ENCODE results near the gene AHDC1. TPM values are rescaled to one million over a fixed set of nuclear protein-coding genes. Genes with fewer than 3 reads are reported as not detected.

Gene AHDC1
- total and polyA plus RNA-seq, 2 of the 13 experiments (the other 11 are each of a cell fraction or from before 2014, with no cell fraction given): 1.0 to 2.7 TPM

DNA sequence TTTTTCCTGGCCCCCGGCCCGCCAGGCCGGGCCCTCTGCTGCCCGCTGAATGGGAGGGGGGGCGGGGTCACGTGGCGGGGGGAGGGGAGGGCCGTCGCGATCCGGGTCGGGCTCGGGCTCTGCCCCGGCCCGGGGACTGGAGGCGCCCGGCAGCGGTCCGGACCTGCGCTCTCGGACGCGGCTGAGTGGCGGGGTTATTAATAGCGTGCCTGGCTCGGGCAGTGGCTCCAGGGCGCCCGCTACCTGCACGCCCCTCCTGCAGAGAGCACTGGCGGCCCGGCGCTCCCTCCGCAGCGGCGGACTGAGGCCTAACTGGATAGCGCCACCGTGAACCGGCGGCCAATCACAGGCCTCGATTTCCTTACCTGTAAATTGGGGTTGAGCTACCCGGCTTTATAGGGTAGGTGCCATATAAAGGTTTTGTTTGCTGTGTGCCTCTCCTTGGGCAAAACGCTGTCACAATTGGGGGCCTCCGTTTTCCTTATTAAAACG, 28.1 kb downstream of the AHDC1 start (continued):
- TF ChIP-seq, protein P1, sequence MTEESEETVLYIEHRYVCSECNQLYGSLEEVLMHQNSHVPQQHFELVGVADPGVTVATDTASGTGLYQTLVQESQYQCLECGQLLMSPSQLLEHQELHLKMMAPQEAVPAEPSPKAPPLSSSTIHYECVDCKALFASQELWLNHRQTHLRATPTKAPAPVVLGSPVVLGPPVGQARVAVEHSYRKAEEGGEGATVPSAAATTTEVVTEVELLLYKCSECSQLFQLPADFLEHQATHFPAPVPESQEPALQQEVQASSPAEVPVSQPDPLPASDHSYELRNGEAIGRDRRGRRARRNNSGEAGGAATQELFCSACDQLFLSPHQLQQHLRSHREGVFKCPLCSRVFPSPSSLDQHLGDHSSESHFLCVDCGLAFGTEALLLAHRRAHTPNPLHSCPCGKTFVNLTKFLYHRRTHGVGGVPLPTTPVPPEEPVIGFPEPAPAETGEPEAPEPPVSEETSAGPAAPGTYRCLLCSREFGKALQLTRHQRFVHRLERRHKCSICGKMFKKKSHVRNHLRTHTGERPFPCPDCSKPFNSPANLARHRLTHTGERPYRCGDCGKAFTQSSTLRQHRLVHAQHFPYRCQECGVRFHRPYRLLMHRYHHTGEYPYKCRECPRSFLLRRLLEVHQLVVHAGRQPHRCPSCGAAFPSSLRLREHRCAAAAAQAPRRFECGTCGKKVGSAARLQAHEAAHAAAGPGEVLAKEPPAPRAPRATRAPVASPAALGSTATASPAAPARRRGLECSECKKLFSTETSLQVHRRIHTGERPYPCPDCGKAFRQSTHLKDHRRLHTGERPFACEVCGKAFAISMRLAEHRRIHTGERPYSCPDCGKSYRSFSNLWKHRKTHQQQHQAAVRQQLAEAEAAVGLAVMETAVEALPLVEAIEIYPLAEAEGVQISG (CRISPR knock-in tag; IDR thresholded peaks at IDR 0.05): peak; percentile 30; the same call in 1 of the 2 replicates
- TF ChIP-seq NFYB (CRISPR knock-in tag; IDR thresholded peaks at IDR 0.05) (peak; percentile 38; the same call in 1 of the 2 replicates), HNRNPK (IDR thresholded peaks at IDR 0.05; ENCODE audit: low read depth, low read length, poor library complexity, severe bottlenecking) (peak; percentile 23), DRAP1 (CRISPR knock-in tag; IDR thresholded peaks at IDR 0.05) (0 out of 2 replicates have a peak, but pooled peaks have one; percentile 19), SAP130 (CRISPR knock-in tag; IDR thresholded peaks at IDR 0.05; ENCODE audit: low read depth) (peak; percentile 10; the same call in 1 of the 2 replicates), LCORL (IDR thresholded peaks at IDR 0.05) (no peak), LCORL (CRISPR knock-in tag; IDR thresholded peaks at IDR 0.05) (peak; percentile 37; the same call in 1 of the 2 replicates), MBNL3 (CRISPR knock-in tag; conservative IDR thresholded peaks at IDR 0.05) (no peak), NONO (IDR thresholded peaks at IDR 0.05) (no peak), NONO (CRISPR knock-in tag; conservative IDR thresholded peaks at IDR 0.05) (no peak), ZFX (CRISPR knock-in tag; IDR thresholded peaks at IDR 0.05; ENCODE audit: low read depth) (peak; percentile 49; the same call in 1 of the 2 replicates), ZNF841 (CRISPR knock-in tag; IDR thresholded peaks at IDR 0.05; ENCODE audit: borderline replicate concordance) (no peak), STAG1 (CRISPR knock-in tag; IDR thresholded peaks at IDR 0.05) (peak; percentile 37; the same call in 1 of the 2 replicates), SIN3B (IDR thresholded peaks at IDR 0.05; ENCODE audit: low read length) (no peak), ZMYM3 (CRISPR knock-in tag; IDR thresholded peaks at IDR 0.05) (peak; percentile 50; the same call in 1 of the 2 replicates), ZNF570 (CRISPR knock-in tag; IDR thresholded peaks at IDR 0.05; ENCODE audit: borderline replicate concordance) (no peak)
- TF ChIP-seq, protein P2, sequence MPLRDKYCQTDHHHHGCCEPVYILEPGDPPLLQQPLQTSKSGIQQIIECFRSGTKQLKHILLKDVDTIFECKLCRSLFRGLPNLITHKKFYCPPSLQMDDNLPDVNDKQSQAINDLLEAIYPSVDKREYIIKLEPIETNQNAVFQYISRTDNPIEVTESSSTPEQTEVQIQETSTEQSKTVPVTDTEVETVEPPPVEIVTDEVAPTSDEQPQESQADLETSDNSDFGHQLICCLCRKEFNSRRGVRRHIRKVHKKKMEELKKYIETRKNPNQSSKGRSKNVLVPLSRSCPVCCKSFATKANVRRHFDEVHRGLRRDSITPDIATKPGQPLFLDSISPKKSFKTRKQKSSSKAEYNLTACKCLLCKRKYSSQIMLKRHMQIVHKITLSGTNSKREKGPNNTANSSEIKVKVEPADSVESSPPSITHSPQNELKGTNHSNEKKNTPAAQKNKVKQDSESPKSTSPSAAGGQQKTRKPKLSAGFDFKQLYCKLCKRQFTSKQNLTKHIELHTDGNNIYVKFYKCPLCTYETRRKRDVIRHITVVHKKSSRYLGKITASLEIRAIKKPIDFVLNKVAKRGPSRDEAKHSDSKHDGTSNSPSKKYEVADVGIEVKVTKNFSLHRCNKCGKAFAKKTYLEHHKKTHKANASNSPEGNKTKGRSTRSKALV (CRISPR knock-in tag; IDR thresholded peaks at IDR 0.05): 0 out of 2 replicates have a peak, but pooled peaks have one; percentile 50
- TF ChIP-seq, protein P3, sequence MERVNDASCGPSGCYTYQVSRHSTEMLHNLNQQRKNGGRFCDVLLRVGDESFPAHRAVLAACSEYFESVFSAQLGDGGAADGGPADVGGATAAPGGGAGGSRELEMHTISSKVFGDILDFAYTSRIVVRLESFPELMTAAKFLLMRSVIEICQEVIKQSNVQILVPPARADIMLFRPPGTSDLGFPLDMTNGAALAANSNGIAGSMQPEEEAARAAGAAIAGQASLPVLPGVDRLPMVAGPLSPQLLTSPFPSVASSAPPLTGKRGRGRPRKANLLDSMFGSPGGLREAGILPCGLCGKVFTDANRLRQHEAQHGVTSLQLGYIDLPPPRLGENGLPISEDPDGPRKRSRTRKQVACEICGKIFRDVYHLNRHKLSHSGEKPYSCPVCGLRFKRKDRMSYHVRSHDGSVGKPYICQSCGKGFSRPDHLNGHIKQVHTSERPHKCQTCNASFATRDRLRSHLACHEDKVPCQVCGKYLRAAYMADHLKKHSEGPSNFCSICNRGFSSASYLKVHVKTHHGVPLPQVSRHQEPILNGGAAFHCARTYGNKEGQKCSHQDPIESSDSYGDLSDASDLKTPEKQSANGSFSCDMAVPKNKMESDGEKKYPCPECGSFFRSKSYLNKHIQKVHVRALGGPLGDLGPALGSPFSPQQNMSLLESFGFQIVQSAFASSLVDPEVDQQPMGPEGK (CRISPR knock-in tag; IDR thresholded peaks at IDR 0.05): peak; percentile 14; the same call in 1 of the 2 replicates

Data from HepG2 (cell line).